Astrocyte (in vitro differentiated cells and primary cell): ENCODE data around the gene ADAM33. TPM values are rescaled to one million over a fixed set of nuclear protein-coding genes. Genes with fewer than 3 reads are reported as not detected.

ENCODE experiments used
- DNase-seq: peaks from one replicate; pipeline ENCODE4 v3.0.0-alpha.2; 2010; ENCODE audit warnings: low read depth
- FAIRE-seq: peaks from 2 replicates; lab custom pipeline; 2011; peaks lifted over from hg19 to GRCh38; lab: Jason Lieb, UNC
- H2AFZ ChIP-seq: 2 replicates; pipeline ENCODE4 v1.6.0; 2012; ENCODE audit warnings: low read depth, low read length, inconsistent platforms
- H3K27ac ChIP-seq: 2 replicates; pipeline ENCODE4 v1.5.1; 2011; ENCODE audit warnings: low read depth, low read length, inconsistent platforms
- H3K27me3 ChIP-seq: 2 replicates; pipeline ENCODE4 v1.6.0; 2011; ENCODE audit warnings: low read length, inconsistent platforms; ENCODE audit not compliant: insufficient read depth
- H3K36me3 ChIP-seq: 2 replicates; pipeline ENCODE4 v1.5.1; 2011; ENCODE audit warnings: low read length, inconsistent platforms; ENCODE audit not compliant: insufficient read depth
- H3K4me1 ChIP-seq: 2 replicates; pipeline ENCODE4 v1.5.1; 2011; ENCODE audit warnings: low read length, inconsistent platforms; ENCODE audit not compliant: insufficient read depth
- H3K4me2 ChIP-seq: 2 replicates; pipeline ENCODE4 v1.6.0; 2012; ENCODE audit warnings: low read length, inconsistent platforms
- H3K4me3 ChIP-seq: 2 replicates; pipeline ENCODE4 v1.5.1; 2011; ENCODE audit warnings: low read depth, mild to moderate bottlenecking, low read length, inconsistent platforms; ENCODE audit not compliant: insufficient read depth
- H3K79me2 ChIP-seq: 2 replicates; pipeline ENCODE4 v1.6.0; 2012; ENCODE audit warnings: mild to moderate bottlenecking, low read length, inconsistent platforms; ENCODE audit not compliant: insufficient read depth
- H3K9ac ChIP-seq: 2 replicates; pipeline ENCODE4 v1.6.0; 2012; ENCODE audit warnings: mild to moderate bottlenecking, low read length, inconsistent platforms
- H3K9me3 ChIP-seq: 2 replicates; pipeline ENCODE4 v1.5.1; 2012; ENCODE audit warnings: low read depth, mild to moderate bottlenecking, low read length, inconsistent platforms; ENCODE audit not compliant: insufficient read depth
- H4K20me1 ChIP-seq: 2 replicates; pipeline ENCODE4 v1.6.0; 2012; ENCODE audit warnings: low read length, inconsistent platforms; ENCODE audit not compliant: insufficient read depth
- H3K27ac Mint-ChIP-seq: one replicate; pipeline ENCODE4 v1.8.0; 2021; ENCODE audit warnings: mild to moderate bottlenecking, mixed read lengths; ENCODE audit not compliant: unreplicated experiment
- H3K27me3 Mint-ChIP-seq: one replicate; pipeline ENCODE4 v1.8.0; 2021; ENCODE audit warnings: low read depth, mixed read lengths; ENCODE audit not compliant: unreplicated experiment
- H3K36me3 Mint-ChIP-seq: one replicate; pipeline ENCODE4 v1.8.0; 2021; ENCODE audit warnings: low read depth, mixed read lengths; ENCODE audit not compliant: unreplicated experiment
- H3K4me1 Mint-ChIP-seq: one replicate; pipeline ENCODE4 v1.8.0; 2021; ENCODE audit warnings: low read depth, mixed read lengths; ENCODE audit not compliant: unreplicated experiment
- H3K4me3 Mint-ChIP-seq: one replicate; pipeline ENCODE4 v1.8.0; 2021; ENCODE audit warnings: mild to moderate bottlenecking, moderate library complexity, mixed read lengths; ENCODE audit not compliant: unreplicated experiment
- H3K9me3 Mint-ChIP-seq: one replicate; pipeline ENCODE4 v1.8.0; 2021; ENCODE audit warnings: mild to moderate bottlenecking, mixed read lengths; ENCODE audit not compliant: unreplicated experiment
- EZH2 ChIP-seq: IDR thresholded peaks from 2 replicates; pipeline ENCODE4 v1.6.1; 2012; ENCODE audit warnings: mild to moderate bottlenecking, low read length, inconsistent platforms; ENCODE audit not compliant: insufficient read depth
- total RNA-seq: library from RNA; stranded (reverse); gene quantifications from 2 replicates; pipeline ENCODE4 v1.2.1, GENCODE V29; 2021
- TF ChIP-seq, protein P1 (sequence below): IDR thresholded peaks from 2 replicates; pipeline ENCODE4 v1.5.1; 2011; ENCODE audit warnings: low read depth, mild to moderate bottlenecking, inconsistent platforms, low read length, moderate library complexity; ENCODE audit not compliant: insufficient read depth

Gene ADAM33
- total RNA-seq, 1 donor from 2014 or later, result 3.0 TPM

DNA sequence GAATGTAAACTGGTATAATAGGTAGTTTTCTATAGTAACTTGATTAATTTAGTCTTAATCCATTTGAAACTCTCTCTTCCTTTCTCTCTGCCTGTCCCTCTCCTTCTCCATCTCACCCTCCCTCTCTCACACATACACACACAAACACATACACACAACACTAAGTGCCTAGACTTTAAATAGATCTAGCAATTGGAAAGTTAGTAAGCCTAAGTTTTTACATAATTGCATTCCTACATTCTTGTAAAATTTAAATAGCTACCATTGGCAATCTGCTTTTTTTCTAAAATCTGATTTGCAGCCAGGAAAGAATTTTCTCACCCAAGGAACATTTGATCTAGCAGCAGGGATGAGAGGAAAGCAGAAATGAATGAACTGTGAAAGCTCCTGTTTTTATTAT lies 34.3 kb downstream of the ADAM33 start:
- peaks cover 5% of the 10 kb centered on the region for H3K4me1 ChIP-seq
- H3K9me3 Mint-ChIP-seq, result no peaks in the 10 kb centered on the region
- H3K9ac ChIP-seq, result no peak overlapping the region
- FAIRE-seq (no peak), DNase-seq (no peak)
- no peak overlapping the region for H3K4me3 Mint-ChIP-seq
- TF ChIP-seq, protein P1, sequence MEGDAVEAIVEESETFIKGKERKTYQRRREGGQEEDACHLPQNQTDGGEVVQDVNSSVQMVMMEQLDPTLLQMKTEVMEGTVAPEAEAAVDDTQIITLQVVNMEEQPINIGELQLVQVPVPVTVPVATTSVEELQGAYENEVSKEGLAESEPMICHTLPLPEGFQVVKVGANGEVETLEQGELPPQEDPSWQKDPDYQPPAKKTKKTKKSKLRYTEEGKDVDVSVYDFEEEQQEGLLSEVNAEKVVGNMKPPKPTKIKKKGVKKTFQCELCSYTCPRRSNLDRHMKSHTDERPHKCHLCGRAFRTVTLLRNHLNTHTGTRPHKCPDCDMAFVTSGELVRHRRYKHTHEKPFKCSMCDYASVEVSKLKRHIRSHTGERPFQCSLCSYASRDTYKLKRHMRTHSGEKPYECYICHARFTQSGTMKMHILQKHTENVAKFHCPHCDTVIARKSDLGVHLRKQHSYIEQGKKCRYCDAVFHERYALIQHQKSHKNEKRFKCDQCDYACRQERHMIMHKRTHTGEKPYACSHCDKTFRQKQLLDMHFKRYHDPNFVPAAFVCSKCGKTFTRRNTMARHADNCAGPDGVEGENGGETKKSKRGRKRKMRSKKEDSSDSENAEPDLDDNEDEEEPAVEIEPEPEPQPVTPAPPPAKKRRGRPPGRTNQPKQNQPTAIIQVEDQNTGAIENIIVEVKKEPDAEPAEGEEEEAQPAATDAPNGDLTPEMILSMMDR, result no peak
- no peak for TF ChIP-seq EZH2
- no peaks in the 10 kb centered on the region for H3K27me3 ChIP-seq
- peaks cover 18% of the 10 kb centered on the region for H3K36me3 Mint-ChIP-seq
- H3K27ac Mint-ChIP-seq, result no peak overlapping the region
- H3K79me2 ChIP-seq, result no peaks in the 10 kb centered on the region
- H3K4me2 ChIP-seq, result no peak overlapping the region
- no peaks in the 10 kb centered on the region for H4K20me1 ChIP-seq
- no peak overlapping the region for H3K4me3 ChIP-seq
- H2AFZ ChIP-seq, result no peak overlapping the region
- H3K36me3 ChIP-seq, result no peaks in the 10 kb centered on the region
- no peaks in the 10 kb centered on the region for H3K9me3 ChIP-seq
- no peak overlapping the region for H3K27ac ChIP-seq
- no peaks in the 10 kb centered on the region for H3K27me3 Mint-ChIP-seq
- peaks cover 14% of the 10 kb centered on the region for H3K4me1 Mint-ChIP-seq

DNA sequence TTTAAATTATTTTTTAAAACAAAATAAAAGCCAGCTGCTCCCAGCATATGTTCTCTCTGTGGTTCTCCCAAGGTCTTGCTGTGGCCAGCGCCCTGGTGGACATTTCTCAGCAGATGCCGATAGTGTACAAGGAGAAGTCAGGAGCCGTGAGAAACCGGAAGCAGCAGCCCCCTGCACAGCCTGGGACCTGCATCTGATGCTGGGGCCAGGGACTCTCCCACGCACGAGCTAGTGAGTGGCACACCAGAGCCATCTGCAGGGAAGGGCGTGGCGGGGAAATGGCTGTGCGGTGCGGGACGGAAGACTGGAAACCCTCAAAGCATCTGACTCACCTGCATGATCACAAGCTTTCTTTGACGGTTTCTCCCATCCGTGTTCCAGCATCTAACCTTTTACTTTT lies 35.2 kb downstream of the ADAM33 start:
- Mint-ChIP-seq H3K27me3 (no peaks in the 10 kb centered on the region), H3K4me1 (peaks cover 14% of the 10 kb centered on the region), H3K27ac (no peak overlapping the region), H3K4me3 (no peak overlapping the region), H3K9me3 (no peaks in the 10 kb centered on the region), H3K36me3 (peaks cover 21% of the 10 kb centered on the region)
- Histone ChIP-seq H3K27ac (no peak overlapping the region), H4K20me1 (no peaks in the 10 kb centered on the region), H3K4me1 (peaks cover 5% of the 10 kb centered on the region), H3K36me3 (no peaks in the 10 kb centered on the region), H3K9me3 (no peaks in the 10 kb centered on the region), H3K9ac (no peak overlapping the region), H3K4me2 (no peak overlapping the region), H2AFZ (no peak overlapping the region), H3K79me2 (no peaks in the 10 kb centered on the region), H3K27me3 (no peaks in the 10 kb centered on the region), H3K4me3 (no peak overlapping the region)
- TF ChIP-seq, protein P1, result no peak
- no peak for TF ChIP-seq EZH2
- FAIRE-seq, result no peak
- no peak for DNase-seq

DNA sequence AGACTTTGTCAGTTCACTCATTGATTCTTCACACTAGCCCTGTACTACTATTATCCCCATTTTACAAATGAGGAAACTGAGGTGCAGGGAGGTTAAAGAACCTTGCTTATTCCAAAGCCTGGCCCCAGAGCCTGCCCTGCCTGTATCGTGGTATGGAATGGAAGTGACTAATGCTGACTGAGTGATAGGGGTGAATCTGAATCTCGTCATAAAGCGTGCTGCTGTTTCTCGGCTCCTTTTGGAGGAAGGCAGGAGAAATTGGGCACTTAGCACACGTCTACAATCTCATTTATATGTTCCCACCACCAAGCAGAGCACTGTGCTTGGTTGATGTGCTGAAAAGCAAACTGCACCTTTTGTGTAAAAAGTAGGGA lies 35.8 kb downstream of the ADAM33 start:
- H3K4me2 ChIP-seq, result no peak overlapping the region
- H3K4me1 ChIP-seq, result peaks cover 5% of the 10 kb centered on the region
- DNase-seq (no peak), FAIRE-seq (no peak)
- Mint-ChIP-seq H3K4me1 (peaks cover 8% of the 10 kb centered on the region), H3K27ac (no peak overlapping the region), H3K4me3 (no peak overlapping the region), H3K9me3 (no peaks in the 10 kb centered on the region), H3K27me3 (no peaks in the 10 kb centered on the region), H3K36me3 (peaks cover 21% of the 10 kb centered on the region)
- no peaks in the 10 kb centered on the region for H3K9me3 ChIP-seq
- H2AFZ ChIP-seq, result no peak overlapping the region
- H3K79me2 ChIP-seq, result no peaks in the 10 kb centered on the region
- H3K9ac ChIP-seq, result no peak overlapping the region
- TF ChIP-seq EZH2, result no peak
- TF ChIP-seq, protein P1, result no peak
- H3K27ac ChIP-seq, result no peak overlapping the region
- H3K27me3 ChIP-seq, result no peaks in the 10 kb centered on the region
- H3K4me3 ChIP-seq, result no peak overlapping the region
- H3K36me3 ChIP-seq, result no peaks in the 10 kb centered on the region
- no peaks in the 10 kb centered on the region for H4K20me1 ChIP-seq
